ENCODE results near the gene USP48.

The USP48 gene

DNA sequence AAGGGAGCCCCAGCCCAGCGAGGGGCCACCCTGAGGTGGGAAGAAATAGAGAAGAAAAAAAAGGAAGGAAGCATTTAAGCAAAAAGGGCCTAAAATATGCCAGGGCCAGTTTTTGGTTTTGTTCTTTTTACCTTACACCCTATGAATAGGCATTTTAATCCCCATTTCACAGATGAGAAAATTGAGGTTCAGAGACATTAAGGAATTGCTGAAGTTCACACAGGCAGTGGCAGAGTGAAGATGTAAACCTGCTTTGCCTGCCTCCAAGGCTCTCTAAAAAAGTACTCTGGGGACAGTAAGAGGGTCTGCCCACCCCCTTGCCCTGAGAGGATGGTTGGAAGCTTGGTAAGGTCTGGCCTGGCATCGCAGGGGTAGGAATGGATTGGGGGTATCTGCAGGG lies 133.6 kb downstream of the USP48 start:
- no peak for DNase-seq

DNA sequence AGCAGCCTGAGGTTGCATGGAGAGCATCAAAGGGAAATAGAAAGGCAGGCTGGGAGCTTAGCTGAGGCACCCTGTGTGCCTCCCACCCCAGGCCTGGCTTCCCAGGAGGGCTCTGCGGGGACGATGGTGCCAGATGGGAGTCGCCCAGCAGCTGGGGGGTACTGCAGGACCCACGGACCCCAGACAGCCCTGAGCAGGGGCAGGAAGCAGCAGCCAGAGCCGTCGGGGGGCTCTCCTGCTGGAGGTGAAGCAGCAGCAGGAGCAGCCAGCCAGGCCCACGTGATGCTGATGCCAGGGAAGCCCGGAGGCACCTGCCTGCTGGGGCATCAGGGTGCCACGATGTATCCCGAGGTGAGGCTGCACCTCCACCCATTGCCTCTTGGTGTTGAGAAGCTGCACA lies 134.2 kb downstream of the USP48 start:
- no peak for DNase-seq

GRCh38 chr1:21648352-21648730 lies 134.6 kb downstream of the USP48 start:
- no peak for DNase-seq

DNA sequence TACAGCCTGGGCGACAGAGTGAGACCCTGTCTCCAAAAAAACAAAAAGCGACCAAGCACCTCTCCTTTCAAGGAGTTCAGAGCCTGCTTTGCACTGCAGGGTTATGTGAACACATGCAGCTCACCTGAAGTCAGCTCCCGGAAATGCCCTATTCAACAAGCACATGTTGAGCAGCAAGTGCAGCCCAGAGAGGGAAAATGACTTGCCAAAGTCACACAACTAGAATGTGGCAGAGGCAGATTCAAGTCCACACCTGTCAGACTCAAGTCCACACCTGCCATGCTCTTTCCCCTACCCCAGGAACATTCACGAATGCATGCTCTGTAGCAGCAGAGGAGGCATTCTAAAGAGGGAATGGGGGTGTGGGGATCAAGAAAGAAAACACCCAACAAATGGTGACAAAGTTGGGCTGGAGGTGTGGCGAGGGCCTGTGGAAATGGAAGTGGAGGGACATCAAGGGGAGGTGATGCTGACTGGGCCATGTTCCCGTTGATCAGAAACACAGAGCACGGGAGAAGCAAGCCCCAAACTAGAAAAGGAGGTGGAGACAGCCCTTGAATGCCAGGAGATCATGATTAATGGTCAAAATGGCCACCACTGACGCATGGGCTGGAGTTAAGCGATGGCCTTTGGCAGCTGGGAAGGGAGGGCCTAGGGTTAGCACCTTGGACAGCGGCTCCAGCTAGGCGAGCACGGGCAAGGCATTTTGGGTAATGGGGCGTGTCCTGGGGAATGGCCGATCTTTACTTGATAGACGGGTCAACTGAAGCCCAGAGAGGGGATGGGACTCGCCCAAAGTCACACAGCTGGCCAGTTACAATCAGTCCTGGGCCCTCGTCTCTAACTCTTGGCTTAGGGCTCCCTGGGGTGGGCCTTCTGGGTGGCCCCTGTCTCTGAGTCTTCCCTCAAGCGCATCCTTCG lies 135.3 kb downstream of the USP48 start:
- no peak for DNase-seq

GRCh38 chr1:21645550-21645949 lies 137.4 kb downstream of the USP48 start:
- peak; percentile 60 for DNase-seq

DNA sequence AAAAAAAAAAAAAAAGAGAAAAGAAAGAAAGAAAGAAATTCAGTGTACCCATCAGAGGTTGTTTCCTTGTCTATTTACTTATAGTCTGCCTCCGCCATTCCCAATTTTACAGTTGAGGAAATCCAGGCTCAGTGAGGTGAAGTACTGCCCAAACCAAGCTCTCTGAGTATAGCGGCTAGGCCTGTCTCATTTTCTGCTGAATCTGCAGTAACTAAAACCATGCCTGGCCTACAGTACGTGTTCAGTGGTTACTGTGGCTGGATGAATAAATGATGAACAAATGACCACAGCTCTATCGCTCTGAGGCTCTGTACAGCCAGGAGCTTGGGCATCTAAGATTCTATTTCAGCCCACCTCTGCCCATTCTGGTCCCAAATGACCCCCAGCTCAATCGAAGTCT lies 138.0 kb downstream of the USP48 start:
- no peak for DNase-seq

DNA sequence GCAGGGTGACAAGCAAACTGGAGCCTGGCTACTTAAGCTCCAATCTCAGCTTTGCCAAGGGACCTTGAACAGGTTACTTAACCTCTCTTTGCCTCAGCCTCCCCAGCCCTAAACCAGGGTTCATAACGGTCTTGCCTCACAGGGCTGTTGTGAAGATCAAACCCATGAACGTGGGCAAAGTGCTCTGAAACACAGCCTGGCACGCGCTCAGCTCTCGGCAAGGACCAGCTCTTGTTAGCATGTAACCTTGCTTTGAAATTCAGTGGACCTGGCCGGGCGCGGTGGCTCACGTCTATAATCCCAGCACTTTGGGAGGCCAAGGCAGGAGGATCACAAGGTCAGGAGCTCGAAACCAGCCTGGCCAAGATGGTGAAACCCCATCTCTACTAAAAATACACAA lies 138.6 kb downstream of the USP48 start:
- no peak for DNase-seq

GRCh38 chr1:21643624-21644023 lies 139.3 kb downstream of the USP48 start:
- DNase-seq, result no peak

DNA sequence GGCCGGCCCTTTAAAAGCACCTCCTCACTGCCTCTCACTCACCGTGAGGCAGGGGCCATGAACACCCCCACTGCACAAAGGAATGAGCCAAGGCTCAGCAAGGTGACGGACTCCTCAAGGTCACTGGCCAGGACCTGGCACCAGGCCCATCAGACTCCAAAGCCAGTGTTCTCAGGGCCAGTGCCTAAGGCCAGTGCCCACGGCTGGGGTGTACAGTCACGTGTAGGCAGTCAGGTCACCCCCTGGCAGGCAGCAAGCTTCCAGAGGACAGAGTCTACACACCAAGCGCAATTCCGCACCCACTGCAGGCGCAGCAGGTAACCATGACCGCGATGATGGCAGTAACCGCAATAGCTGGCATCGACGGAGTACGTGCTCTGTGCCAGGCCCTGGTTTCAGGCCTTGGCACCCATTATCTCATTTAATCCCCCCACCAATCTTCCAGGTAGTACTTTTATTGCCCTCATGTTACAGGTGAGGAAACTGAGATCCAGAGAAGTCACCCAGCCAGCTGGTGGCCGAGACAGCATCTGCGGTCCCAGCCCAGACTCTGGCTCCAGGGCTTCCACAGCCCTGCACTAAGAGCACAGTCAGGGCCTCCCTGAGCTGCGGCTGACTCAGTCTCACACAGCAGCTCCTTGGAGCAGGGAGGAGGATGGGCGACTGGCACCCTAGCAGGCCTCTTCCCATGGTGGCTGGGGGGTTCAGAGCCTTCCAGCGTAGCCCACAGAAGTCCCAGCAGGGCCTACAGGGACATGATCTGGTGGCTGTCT lies 140.8 kb downstream of the USP48 start:
- DNase-seq, result no peak

- no peak for DNase-seq
These were observed 141.4 kb downstream of the USP48 start for GRCh38 chr1:21641537-21641936.

DNA sequence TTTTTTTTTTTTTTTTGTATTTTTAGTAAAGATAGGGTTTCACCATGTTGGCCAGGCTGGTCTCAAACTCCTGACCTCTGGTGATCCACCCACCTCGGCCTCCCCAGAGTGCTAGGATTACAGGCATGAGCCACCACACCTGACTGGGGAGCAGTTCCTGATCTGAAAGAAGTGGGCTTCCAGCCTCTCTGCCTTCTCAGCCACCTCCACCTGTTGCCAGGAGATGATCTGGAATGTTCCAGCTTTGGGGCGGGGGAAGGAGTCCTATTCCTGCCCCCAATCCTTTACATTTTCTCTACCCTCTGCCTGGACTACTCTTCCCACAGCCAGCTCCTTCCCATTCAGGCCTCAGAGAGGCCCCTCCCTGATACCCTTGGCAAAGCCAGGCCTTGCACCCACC lies 141.9 kb downstream of the USP48 start:
- no peak for DNase-seq

DNA sequence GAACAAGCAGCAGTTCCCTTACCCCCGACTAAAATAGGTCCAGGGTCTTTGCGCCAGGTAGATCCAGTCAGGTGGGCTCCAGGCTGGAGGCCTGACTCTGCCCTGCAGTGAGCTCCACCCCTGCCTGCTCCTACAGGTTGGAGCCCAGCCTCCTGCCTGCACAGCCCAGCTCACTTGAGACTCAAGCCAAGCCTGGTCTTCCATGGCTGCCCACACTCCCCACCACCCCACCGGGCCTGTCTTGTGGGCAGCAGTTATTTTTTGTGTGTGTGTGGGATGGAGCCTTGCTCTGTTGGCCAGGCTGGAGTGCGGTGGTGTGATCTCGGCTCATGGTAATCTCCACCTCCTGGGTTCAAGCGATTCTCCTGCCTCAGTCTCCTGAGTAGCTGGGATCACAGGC lies 142.3 kb downstream of the USP48 start:
- DNase-seq, result no peak

DNA sequence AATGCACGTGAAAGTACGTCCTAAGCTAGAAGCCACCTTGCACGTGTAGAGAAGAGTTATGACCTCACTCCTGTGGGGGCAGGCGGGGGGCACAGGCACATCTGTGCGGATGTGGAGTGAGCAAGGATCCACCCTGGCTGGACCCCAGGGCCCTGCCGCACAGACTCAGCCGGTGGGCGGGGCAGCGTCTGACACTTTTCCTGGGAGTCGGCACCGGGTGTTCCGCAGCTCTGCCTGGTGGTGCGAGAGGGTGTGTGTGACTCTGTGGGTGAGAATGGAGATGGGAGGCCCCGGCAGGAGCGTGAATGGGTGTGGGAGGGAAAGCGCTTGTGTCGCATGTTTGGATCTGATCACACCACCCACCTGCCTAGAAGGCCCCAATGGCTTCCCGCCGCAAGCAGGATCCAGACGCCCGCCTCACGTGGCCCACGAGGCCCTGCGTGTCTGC lies 143.3 kb downstream of the USP48 start:
- no peak for DNase-seq

DNA sequence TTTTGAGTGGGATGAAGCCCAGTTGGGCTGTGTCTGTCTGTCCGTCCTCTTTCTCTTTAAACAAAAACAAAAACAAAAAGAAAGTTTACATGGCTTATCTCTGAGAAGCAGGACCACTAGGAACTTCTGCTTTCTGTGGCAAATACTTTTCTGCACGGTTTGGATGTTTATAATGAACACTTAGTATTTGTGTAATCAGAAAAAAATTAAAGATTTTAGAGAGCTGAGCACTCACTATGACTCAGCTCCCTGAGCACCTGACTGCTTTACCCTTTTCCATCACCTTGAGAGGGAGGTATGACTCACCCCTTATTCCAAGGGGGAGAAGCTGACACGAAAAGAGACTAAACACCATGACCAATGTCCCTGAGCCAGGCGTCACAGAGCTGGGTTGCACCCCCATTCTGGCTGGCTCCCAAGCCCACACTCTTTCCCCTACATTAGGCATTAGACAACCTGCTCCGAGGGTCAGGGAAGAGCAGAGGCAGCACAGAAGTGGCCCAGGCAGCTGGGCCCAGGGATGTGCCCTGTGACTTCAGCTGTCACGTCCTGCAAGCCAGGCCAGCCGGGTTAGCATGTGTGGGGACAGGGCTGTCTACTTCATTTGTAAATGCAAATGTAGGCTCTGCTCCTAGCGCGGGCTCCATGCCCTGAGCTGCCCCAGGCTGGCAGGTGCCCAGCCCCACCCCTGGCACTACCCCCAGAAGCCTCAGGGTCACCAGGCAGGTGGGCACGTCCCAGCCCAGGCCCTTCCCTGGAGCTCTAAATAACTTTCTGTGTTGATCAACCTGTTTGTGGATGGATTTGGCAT lies 144.2 kb downstream of the USP48 start:
- DNase-seq, result peak; percentile 16

DNA sequence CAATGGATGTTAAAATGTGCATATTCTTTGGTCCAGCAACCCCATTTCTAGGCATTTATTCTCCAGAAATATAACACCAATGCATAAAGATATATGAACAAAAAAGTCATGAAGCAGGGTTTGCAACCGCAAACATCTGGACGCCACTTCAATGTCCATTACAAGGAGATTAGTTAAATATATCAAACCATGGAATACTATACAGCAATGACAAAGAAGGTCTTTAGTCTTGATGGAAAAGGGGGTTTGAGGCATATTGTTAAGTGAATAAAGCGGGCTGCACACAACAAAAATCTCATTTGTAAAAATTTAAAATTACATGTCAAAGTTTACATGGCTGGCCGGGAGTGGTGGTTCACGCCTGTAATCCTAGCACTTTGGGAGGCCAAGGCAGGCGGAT lies 145.4 kb downstream of the USP48 start:
- no peak for DNase-seq

GRCh38 chr1:21636029-21636428 lies 146.9 kb downstream of the USP48 start:
- no peak for DNase-seq

GRCh38 chr1:21634806-21635535 lies 148.0 kb downstream of the USP48 start:
- DNase-seq, result no peak

DNA sequence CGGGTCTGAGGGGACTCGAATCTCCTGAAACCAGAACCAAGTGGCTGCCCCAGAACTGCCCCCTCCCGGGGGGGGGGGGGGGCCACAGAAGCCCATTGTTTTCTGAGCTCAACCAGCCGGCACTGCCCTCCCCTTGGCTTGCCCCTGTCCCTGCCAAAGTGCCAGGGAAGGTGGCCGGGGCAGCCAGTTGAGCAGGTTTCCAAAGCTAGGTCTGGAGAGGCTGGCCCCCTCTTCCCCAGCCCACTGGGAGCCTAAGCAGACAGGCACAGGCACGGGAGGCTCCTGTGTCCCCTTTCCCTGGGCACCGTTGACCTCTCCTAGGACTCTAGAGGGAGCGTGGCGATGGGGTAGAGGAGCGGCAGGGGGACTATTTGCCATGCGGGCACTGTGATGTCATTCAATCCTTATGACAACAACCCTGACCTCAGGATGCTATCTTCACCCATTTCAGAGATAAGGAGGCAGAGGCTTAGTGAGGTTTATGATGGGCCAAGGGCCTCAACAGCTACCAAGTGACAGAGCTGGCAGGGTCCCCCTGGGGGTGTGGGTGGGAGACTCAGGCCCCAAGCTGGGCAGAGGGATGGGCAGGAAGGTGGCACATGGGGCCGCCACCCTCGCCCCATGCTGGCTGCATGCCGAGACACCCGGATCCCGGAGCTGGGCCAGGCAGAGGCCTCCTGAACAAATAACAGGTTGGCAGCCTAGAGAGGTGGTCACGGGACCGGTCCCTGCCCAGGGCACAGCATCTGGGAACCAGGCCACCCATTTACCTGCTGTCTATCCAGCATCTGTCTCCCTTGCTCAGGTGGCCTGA lies 148.8 kb downstream of the USP48 start:
- no peak for DNase-seq

- no peak for DNase-seq
These were observed 149.7 kb downstream of the USP48 start for GRCh38 chr1:21633141-21633755.

GRCh38 chr1:21631944-21632887 lies 150.7 kb downstream of the USP48 start:
- peak; percentile 57 for DNase-seq

Measured in COR-L47 (cell line).